RKO (cell line): Measurements from ENCODE around the gene PRPF18.
A peak's percentile ranks its signal among the peaks of the same experiment; 100 is the strongest.
"Not testable (repeated sequence)": the region's sequence is repeated elsewhere in the genome, so short reads cannot be mapped to it uniquely, and the experiment has no call there.

ENCODE experiments used
- DNase-seq: peaks from one replicate; pipeline ENCODE4 v3.0.0-alpha.2; 2016; ENCODE audit warnings: low spot score

The PRPF18 gene

GRCh38 chr10:13586676-13587355 is at the start of gene PRPF18:
PRPF18 (plus strand) TSS chr10:13586965; CDS start chr10:13587087, 122 bp downstream.
- DNase-seq: peak; percentile 98

- not testable (repeated sequence) for DNase-seq
These were observed 48.8 kb upstream of the PRPF18 start for GRCh38 chr10:13537985-13538384.

GRCh38 chr10:13542533-13542932 is 44.2 kb upstream of the PRPF18 start:
- no peak for DNase-seq

- no peak for DNase-seq
These were observed 36.0 kb upstream of the PRPF18 start for GRCh38 chr10:13550802-13551201.

- DNase-seq: no peak
These were observed 30.8 kb upstream of the PRPF18 start for GRCh38 chr10:13555884-13556510.

- DNase-seq: peak; percentile 20
These were observed 27.6 kb upstream of the PRPF18 start for GRCh38 chr10:13559124-13559700.

GRCh38 chr10:13560597-13560996 is 26.2 kb upstream of the PRPF18 start:
- no peak for DNase-seq

GRCh38 chr10:13563481-13564445 is 23.0 kb upstream of the PRPF18 start:
- DNase-seq: no peak

- no peak for DNase-seq
These were observed 22.2 kb upstream of the PRPF18 start for GRCh38 chr10:13564576-13564975.

GRCh38 chr10:13567030-13567429 is 19.7 kb upstream of the PRPF18 start:
- no peak for DNase-seq

- DNase-seq: no peak
These were observed 15.2 kb upstream of the PRPF18 start for GRCh38 chr10:13571541-13571940.

- no peak for DNase-seq
These were observed 12.8 kb upstream of the PRPF18 start for GRCh38 chr10:13573960-13574359.

GRCh38 chr10:13585195-13585751 is 1.5 kb upstream of the PRPF18 start:
- no peak for DNase-seq

- no peak for DNase-seq
These were observed 822 bp upstream of the PRPF18 start for GRCh38 chr10:13585943-13586342.

- DNase-seq: peak; percentile 43
These were observed 626 bp downstream of the PRPF18 start for GRCh38 chr10:13587391-13587790.

- DNase-seq: peak; percentile 30
These were observed 2.6 kb downstream of the PRPF18 start for GRCh38 chr10:13589316-13589715.

GRCh38 chr10:13590886-13591285 is 4.1 kb downstream of the PRPF18 start:
- DNase-seq: no peak

- DNase-seq: no peak
These were observed 5.5 kb downstream of the PRPF18 start for GRCh38 chr10:13592306-13592705.

- DNase-seq: no peak
These were observed 6.8 kb downstream of the PRPF18 start for GRCh38 chr10:13593535-13593934.

- no peak for DNase-seq
These were observed 7.9 kb downstream of the PRPF18 start for GRCh38 chr10:13594641-13595040.

GRCh38 chr10:13597909-13598308 is 11.1 kb downstream of the PRPF18 start:
- no peak for DNase-seq
